Measurements from ENCODE around the gene UQCC2.

DNA sequence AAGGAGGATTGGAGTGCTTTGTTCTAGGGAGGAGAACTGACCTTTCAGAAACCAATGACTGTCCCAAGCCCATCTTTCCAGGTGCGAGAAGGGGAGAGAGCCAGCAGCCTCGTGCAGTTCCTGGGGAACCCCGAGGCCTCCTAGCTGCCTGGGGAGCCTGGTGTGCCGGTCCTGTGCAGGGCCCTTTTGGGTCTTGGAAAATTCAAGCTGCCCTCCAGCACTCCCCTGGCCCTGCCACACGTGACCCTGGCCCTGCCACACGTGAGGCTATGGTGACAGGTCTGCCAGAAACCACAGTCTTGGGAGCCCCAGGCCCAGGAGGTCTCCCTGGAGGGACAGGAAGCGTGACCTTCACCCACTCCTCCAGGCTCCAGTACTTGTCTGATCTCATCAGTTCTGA, 19.5 kb upstream of the UQCC2 start:
- TF ChIP-seq, protein P1, sequence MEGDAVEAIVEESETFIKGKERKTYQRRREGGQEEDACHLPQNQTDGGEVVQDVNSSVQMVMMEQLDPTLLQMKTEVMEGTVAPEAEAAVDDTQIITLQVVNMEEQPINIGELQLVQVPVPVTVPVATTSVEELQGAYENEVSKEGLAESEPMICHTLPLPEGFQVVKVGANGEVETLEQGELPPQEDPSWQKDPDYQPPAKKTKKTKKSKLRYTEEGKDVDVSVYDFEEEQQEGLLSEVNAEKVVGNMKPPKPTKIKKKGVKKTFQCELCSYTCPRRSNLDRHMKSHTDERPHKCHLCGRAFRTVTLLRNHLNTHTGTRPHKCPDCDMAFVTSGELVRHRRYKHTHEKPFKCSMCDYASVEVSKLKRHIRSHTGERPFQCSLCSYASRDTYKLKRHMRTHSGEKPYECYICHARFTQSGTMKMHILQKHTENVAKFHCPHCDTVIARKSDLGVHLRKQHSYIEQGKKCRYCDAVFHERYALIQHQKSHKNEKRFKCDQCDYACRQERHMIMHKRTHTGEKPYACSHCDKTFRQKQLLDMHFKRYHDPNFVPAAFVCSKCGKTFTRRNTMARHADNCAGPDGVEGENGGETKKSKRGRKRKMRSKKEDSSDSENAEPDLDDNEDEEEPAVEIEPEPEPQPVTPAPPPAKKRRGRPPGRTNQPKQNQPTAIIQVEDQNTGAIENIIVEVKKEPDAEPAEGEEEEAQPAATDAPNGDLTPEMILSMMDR (IDR thresholded peaks at IDR 0.05; ENCODE audit: low read depth, low read length, poor library complexity, severe bottlenecking) = no peak
- no peak for TF ChIP-seq EZH2phosphoT487 (IDR thresholded peaks at IDR 0.05; ENCODE audit: borderline replicate concordance, low read length)
